Liver (tissue), 9 donors: ENCODE results near the gene CFAP206. TPM values are rescaled to one million over a fixed set of nuclear protein-coding genes. Genes with fewer than 3 reads are reported as not detected.

Experiments
- DNase-seq: peaks from one replicate; pipeline ENCODE4 v3.0.0-alpha.2; 2017; ENCODE audit warnings: low spot score
- H3K27ac ChIP-seq, 2 donors: one replicate each; pipeline ENCODE4 v1.7.0; 2013; ENCODE audit warnings: inconsistent platforms in 2 of 2, low read length in 2 of 2, control low read depth in 1 of 2, low read depth in 1 of 2, mild to moderate bottlenecking in 1 of 2
- H3K27me3 ChIP-seq, 4 donors: one replicate each; pipeline versions ENCODE4 v1.6.1 to v1.7.0; 2013; ENCODE audit warnings: low read length in 3 of 4, inconsistent platforms in 1 of 4, mild to moderate bottlenecking in 1 of 4, moderate library complexity in 1 of 4; ENCODE audit not compliant: control insufficient read depth in 4 of 4, insufficient read depth in 4 of 4
- H3K36me3 ChIP-seq, 4 donors: one replicate each; pipeline versions ENCODE4 v1.6.1 to v1.7.0; 2013; ENCODE audit warnings: low read length in 3 of 4, mild to moderate bottlenecking in 3 of 4, low read depth in 1 of 4, moderate library complexity in 1 of 4; ENCODE audit not compliant: control insufficient read depth in 4 of 4, insufficient read depth in 3 of 4
- H3K4me1 ChIP-seq, 4 donors: one replicate each; pipeline versions ENCODE4 v1.6.1 to v1.7.0; 2013; ENCODE audit warnings: low read length in 3 of 4, mild to moderate bottlenecking in 3 of 4, moderate library complexity in 1 of 4; ENCODE audit not compliant: control insufficient read depth in 4 of 4, insufficient read depth in 4 of 4
- H3K4me3 ChIP-seq, 3 donors: one replicate each; pipeline versions ENCODE4 v1.6.1 to v1.7.0; 2013; ENCODE audit warnings: low read length in 3 of 3, control low read depth in 1 of 3, low read depth in 1 of 3, mild to moderate bottlenecking in 1 of 3
- H3K9ac ChIP-seq, 2 donors: one replicate each; pipeline ENCODE4 v1.7.0; 2013; ENCODE audit warnings: low read length in 2 of 2, mild to moderate bottlenecking in 2 of 2, moderate library complexity in 2 of 2, control low read depth in 1 of 2, low read depth in 1 of 2
- H3K9me3 ChIP-seq, 4 donors: one replicate each; pipeline versions ENCODE4 v1.6.1 to v1.7.0; 2013; ENCODE audit warnings: low read length in 3 of 4; ENCODE audit not compliant: control insufficient read depth in 4 of 4
- CTCF ChIP-seq: fragments of 150-350 bp; IDR thresholded peaks from 2 replicates; pipeline ENCODE4 v1.5.1; 2017; ENCODE audit warnings: improper control_type of control experiment, low read depth, low read length; ENCODE audit not compliant: missing input control
- EGR1 ChIP-seq, 2 donors: IDR thresholded peaks; 2 replicates each; pipeline ENCODE4 v1.6.1; 2016 to 2018; ENCODE audit warnings: antibody characterized with exemption in 2 of 2, low read depth in 2 of 2
- FOXA1 ChIP-seq: IDR thresholded peaks from 2 replicates; pipeline ENCODE4 v1.6.1; 2016; ENCODE audit warnings: antibody characterized with exemption
- FOXA2 ChIP-seq: IDR thresholded peaks from 2 replicates; pipeline ENCODE4 v1.6.1; 2016; ENCODE audit warnings: antibody characterized with exemption
- GABPA ChIP-seq, 2 donors: IDR thresholded peaks in 1 of 2; conservative IDR thresholded peaks in 1 of 2; 2 replicates each; pipeline ENCODE4 v1.6.1; 2016; ENCODE audit warnings: antibody characterized with exemption in 2 of 2, mild to moderate bottlenecking in 1 of 2, moderate library complexity in 1 of 2
- HNF4A ChIP-seq, 2 donors: conservative IDR thresholded peaks; 2 replicates each; pipeline ENCODE4 v1.6.1; 2016; ENCODE audit warnings: antibody characterized with exemption in 2 of 2, mild to moderate bottlenecking in 2 of 2
- JUND ChIP-seq, 2 donors: IDR thresholded peaks; 2 replicates each; pipeline ENCODE4 v1.6.1; 2016; ENCODE audit warnings: antibody characterized with exemption in 2 of 2
- NR2F2 ChIP-seq: IDR thresholded peaks from 2 replicates; pipeline ENCODE4 v1.6.1; 2016; ENCODE audit warnings: antibody characterized with exemption
- RAD21 ChIP-seq, 2 donors: IDR thresholded peaks; 2 replicates each; pipeline ENCODE4 v1.6.1; 2016; ENCODE audit warnings: antibody characterized with exemption in 2 of 2, mild to moderate bottlenecking in 2 of 2
- RXRA ChIP-seq, 2 donors: IDR thresholded peaks; 2 replicates each; pipeline ENCODE4 v1.6.1; 2017 to 2018; ENCODE audit warnings: antibody characterized with exemption in 2 of 2, mild to moderate bottlenecking in 1 of 2
- SP1 ChIP-seq: IDR thresholded peaks from 2 replicates; pipeline ENCODE4 v1.6.1; 2018; ENCODE audit warnings: antibody characterized with exemption, mild to moderate bottlenecking
- TAF1 ChIP-seq: conservative IDR thresholded peaks from 2 replicates; pipeline ENCODE4 v1.6.1; 2016; ENCODE audit warnings: antibody characterized with exemption, mild to moderate bottlenecking
- YY1 ChIP-seq: IDR thresholded peaks from 2 replicates; pipeline ENCODE4 v1.6.1; 2016; ENCODE audit warnings: antibody characterized with exemption, mild to moderate bottlenecking
- ZBTB33 ChIP-seq: IDR thresholded peaks from 2 replicates; pipeline ENCODE4 v1.6.1; 2016; ENCODE audit warnings: antibody characterized with exemption
- WGBS: extraction: QIAGEN DNeasy Blood & Tissue Kit; methylation state at CpG from one replicate; pipeline ENCODE4 v1.1.7; 2013; 5-methylcytosine and 5-hydroxymethylcytosine counted together
- polyA plus RNA-seq, 2 donors: library from polyadenylated mRNA; stranded (reverse) in 1 of 2; unstranded in 1 of 2; fragments of 200-250 nt in 1 of 2; fragments of >200 nt in 1 of 2; fragmentation: Nextera tagmentation in 1 of 2; extraction: Ambion mirVana in 1 of 2; gene quantifications; one replicate each; pipeline versions ENCODE4 v1.2.1 to v1.2.3, GENCODE V29; 2013 to 2015
- total RNA-seq, 2 donors: library from RNA; depleted of rRNA; stranded (reverse); fragments of >200 nt; gene quantifications; one replicate each; pipeline ENCODE4 v1.2.3, GENCODE V29; 2014
- TF ChIP-seq, protein P1 (sequence below): IDR thresholded peaks from 2 replicates; pipeline ENCODE4 v1.6.1; 2016; ENCODE audit warnings: antibody characterized with exemption, mild to moderate bottlenecking
- TF ChIP-seq, protein P2 (sequence below): IDR thresholded peaks from 2 replicates; pipeline ENCODE4 v1.6.1; 2016; ENCODE audit warnings: antibody characterized with exemption
- TF ChIP-seq, protein P3 (sequence below): IDR thresholded peaks from 2 replicates; pipeline ENCODE4 v1.6.1; 2016; ENCODE audit warnings: antibody characterized with exemption
- donor health status: healthy.
- donor health status: healthy.
- donor health status: healthy.
- donor health status: healthy.
- donor health status: healthy.

Gene CFAP206
- total and polyA plus RNA-seq, 4 donors: 0.08 to 0.42 (median 0.11) TPM; not detected in 1

GRCh38 chr6:87393026-87393622, 14.6 kb upstream of the CFAP206 start:
- Histone ChIP-seq H3K27me3 (no peaks in the 10 kb centered on the region), H3K9ac (no peak overlapping the region), H3K36me3 (no peaks in the 10 kb centered on the region), H3K9me3 (no peaks in the 10 kb centered on the region), H3K4me3 (no peak overlapping the region), H3K4me1 (peaks cover 0 to 5% (median 0%) of the 10 kb centered on the region in 4 donors), H3K27ac (no peak overlapping the region)
- 1% methylated on average over 2 of the region's 2 CpGs for WGBS
- DNase-seq: no peak
- TF ChIP-seq NR2F2 (no peak), FOXA1 (no peak), CTCF (peak; percentile 81), RXRA (IDR thresholded peaks at IDR 0.05) (no peak), ZBTB33 (no peak), EGR1 (IDR thresholded peaks at IDR 0.05; ENCODE audit: low read depth in 2 of 2) (no peak), HNF4A (conservative IDR thresholded peaks at IDR 0.05) (no peak), GABPA (IDR thresholded peaks at IDR 0.05 in 1 of 2, conservative IDR thresholded peaks at IDR 0.05 in 1 of 2) (no peak), SP1 (no peak), JUND (IDR thresholded peaks at IDR 0.05) (no peak), TAF1 (no peak), FOXA2 (no peak), RAD21 (IDR thresholded peaks at IDR 0.05) (peak; percentile 90 to 91), YY1 (no peak)
- TF ChIP-seq, protein P1, sequence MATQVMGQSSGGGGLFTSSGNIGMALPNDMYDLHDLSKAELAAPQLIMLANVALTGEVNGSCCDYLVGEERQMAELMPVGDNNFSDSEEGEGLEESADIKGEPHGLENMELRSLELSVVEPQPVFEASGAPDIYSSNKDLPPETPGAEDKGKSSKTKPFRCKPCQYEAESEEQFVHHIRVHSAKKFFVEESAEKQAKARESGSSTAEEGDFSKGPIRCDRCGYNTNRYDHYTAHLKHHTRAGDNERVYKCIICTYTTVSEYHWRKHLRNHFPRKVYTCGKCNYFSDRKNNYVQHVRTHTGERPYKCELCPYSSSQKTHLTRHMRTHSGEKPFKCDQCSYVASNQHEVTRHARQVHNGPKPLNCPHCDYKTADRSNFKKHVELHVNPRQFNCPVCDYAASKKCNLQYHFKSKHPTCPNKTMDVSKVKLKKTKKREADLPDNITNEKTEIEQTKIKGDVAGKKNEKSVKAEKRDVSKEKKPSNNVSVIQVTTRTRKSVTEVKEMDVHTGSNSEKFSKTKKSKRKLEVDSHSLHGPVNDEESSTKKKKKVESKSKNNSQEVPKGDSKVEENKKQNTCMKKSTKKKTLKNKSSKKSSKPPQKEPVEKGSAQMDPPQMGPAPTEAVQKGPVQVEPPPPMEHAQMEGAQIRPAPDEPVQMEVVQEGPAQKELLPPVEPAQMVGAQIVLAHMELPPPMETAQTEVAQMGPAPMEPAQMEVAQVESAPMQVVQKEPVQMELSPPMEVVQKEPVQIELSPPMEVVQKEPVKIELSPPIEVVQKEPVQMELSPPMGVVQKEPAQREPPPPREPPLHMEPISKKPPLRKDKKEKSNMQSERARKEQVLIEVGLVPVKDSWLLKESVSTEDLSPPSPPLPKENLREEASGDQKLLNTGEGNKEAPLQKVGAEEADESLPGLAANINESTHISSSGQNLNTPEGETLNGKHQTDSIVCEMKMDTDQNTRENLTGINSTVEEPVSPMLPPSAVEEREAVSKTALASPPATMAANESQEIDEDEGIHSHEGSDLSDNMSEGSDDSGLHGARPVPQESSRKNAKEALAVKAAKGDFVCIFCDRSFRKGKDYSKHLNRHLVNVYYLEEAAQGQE: no peak
- TF ChIP-seq, protein P2, sequence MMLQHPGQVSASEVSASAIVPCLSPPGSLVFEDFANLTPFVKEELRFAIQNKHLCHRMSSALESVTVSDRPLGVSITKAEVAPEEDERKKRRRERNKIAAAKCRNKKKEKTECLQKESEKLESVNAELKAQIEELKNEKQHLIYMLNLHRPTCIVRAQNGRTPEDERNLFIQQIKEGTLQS: no peak
- TF ChIP-seq, protein P3, sequence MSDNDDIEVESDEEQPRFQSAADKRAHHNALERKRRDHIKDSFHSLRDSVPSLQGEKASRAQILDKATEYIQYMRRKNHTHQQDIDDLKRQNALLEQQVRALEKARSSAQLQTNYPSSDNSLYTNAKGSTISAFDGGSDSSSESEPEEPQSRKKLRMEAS: no peak
